GM12891 (cell line): Measurements from ENCODE around the gene SHPK.

Source experiments
- POLR2A ChIP-seq: IDR thresholded peaks from 2 replicates; pipeline ENCODE4 v1.6.1; 2011; ENCODE audit warnings: low read depth, low read length, control low read depth
- POLR2AphosphoS5 ChIP-seq: IDR thresholded peaks from 2 replicates; pipeline ENCODE4 v1.6.1; 2011; ENCODE audit warnings: low read depth, low read length, control low read depth
- POU2F2 ChIP-seq: IDR thresholded peaks from 2 replicates; pipeline ENCODE4 v1.6.1; 2011; ENCODE audit warnings: low read depth, mild to moderate bottlenecking, control low read depth, low read length, moderate library complexity
- SPI1 ChIP-seq: IDR thresholded peaks from 2 replicates; pipeline ENCODE4 v1.6.1; 2011; ENCODE audit warnings: low read depth, low read length, control low read depth

DNA sequence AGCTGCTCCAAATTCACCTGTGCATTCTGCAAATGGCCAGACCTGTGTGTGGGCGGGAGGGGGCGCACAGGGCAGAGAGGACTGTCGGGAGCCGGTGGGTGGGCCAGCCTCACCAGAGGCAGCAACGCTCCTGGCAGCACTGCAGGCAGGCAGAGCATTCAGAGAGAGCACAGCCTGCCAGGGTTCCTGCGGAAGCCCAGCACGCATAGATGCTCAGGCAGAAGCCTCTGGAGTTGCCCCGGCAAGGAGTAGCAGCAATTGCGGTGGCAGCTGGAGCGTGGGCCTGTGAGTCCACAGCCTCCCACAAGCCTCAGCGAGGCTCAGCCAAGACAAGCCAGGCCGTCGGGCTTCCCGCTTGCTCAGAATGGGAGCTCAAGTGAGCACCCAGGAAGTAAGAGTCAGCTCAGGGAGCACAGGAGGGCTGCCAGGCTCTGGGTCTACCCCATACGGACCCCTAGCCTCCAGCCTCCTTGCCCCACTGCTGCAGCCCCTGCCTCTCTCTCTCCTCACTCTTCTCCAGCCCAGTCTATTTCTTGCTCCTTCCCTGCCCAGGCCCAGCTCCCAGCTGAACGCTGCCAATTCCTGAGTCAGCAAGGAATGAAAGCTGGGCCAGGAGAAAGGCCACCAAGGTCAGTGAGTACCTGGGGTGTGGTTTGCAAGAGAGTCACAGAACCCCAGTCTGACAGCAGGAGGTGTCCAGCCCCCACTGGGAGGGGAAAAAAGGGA is 42.2 kb upstream of the SHPK start:
- TF ChIP-seq POLR2A = no peak
- no peak for TF ChIP-seq POU2F2
- no peak for TF ChIP-seq POLR2AphosphoS5
- TF ChIP-seq SPI1 = no peak
